IMR-90 (cell line): ENCODE results near the gene PIP5K1A. TPM values are rescaled to one million over a fixed set of nuclear protein-coding genes. Genes with fewer than 3 reads are reported as not detected.

ENCODE experiments used
- polyA plus RNA-seq, 3 experiments: library from polyadenylated mRNA; depleted of rRNA; stranded (reverse); fragments of >200 nt; gene quantifications; 2 replicates each; pipeline ENCODE4 v1.2.3, GENCODE V29; 2012; ENCODE audit warnings: low replicate concordance in 1 of 3
- total RNA-seq: library from RNA; depleted of rRNA; stranded (reverse); fragments of >200 nt; gene quantifications from 2 replicates; pipeline ENCODE4 v1.2.3, GENCODE V29; 2012
- TF ChIP-seq, protein P1 (sequence below): conservative IDR thresholded peaks from 2 replicates; pipeline ENCODE4 v1.5.1; 2012; ENCODE audit warnings: mild to moderate bottlenecking, low read depth, low read length, improper control_type of control experiment

The PIP5K1A gene
- total and polyA plus RNA-seq, 2 of the 4 experiments (the other 2 are of a cell fraction): 59.1 to 105 TPM

DNA sequence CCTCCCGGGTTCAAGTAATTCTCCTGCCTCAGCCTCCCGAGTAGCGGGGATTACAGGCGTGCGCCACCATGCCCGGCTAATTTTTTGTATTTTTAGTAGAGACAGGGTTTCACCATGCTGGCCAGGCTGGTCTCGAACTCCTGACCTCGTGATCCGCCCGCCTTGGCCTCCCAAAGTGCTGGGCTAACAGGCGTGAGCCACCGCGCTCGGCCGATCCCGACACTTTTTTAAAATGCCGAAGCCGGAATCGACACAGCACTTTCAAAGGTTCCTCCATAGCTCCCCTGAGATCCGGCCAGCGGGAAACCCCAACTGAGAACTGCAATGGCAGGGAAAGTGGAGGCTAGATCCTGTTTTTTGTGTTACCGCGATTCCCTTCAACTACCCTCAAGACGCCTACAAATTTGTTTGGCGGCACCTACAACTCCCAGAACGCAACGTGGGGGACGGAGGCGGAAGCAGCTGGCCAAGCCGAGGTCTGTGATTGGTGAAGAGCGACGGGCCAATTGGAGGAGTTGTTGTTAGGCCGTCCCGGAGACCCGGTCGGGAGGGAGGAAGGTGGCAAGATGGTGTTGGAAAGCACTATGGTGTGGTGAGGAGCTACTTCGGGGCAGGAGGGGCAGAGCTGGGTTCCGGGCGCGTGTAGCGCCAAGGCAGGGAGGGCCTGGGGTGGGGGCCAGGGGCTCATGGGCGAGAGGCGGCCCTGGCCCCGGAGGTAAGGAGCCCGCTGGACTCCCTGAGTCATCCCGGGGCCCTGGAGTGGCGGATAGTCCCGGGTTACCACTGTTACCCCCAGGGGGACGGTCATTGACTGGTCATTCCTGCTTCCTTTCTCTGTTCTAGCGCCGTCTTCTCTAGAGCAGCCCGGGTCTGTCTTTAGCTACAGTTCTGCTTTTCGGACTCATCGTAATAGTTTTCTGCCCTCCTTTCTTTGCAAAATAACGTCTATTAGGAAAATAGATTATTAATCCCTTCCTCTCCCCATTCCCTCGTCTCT, 56.2 kb downstream of the PIP5K1A start, which contains the start of gene PSMD4 (continued):
- TF ChIP-seq, protein P1, sequence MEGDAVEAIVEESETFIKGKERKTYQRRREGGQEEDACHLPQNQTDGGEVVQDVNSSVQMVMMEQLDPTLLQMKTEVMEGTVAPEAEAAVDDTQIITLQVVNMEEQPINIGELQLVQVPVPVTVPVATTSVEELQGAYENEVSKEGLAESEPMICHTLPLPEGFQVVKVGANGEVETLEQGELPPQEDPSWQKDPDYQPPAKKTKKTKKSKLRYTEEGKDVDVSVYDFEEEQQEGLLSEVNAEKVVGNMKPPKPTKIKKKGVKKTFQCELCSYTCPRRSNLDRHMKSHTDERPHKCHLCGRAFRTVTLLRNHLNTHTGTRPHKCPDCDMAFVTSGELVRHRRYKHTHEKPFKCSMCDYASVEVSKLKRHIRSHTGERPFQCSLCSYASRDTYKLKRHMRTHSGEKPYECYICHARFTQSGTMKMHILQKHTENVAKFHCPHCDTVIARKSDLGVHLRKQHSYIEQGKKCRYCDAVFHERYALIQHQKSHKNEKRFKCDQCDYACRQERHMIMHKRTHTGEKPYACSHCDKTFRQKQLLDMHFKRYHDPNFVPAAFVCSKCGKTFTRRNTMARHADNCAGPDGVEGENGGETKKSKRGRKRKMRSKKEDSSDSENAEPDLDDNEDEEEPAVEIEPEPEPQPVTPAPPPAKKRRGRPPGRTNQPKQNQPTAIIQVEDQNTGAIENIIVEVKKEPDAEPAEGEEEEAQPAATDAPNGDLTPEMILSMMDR: no peak
